ENCODE data around the gene ZC3H18. TPM values are rescaled to one million over a fixed set of nuclear protein-coding genes. Genes with fewer than 3 reads are reported as not detected.

ZC3H18 gene
- total and polyA plus RNA-seq, 2 donors (not counting 1 experiment from before 2014, with no cell fraction given): 7.9 to 9.4 TPM

GRCh38 chr16:88553739-88554138, 16.5 kb upstream of the ZC3H18 start:
- H2AFZ ChIP-seq (ENCODE audit: low read length): no peak overlapping the region
- no peak overlapping the region for H3K27ac ChIP-seq (ENCODE audit: insufficient read depth, low read length)
- no peaks in the 10 kb centered on the region for H3K4me1 ChIP-seq (ENCODE audit: control insufficient read depth, extremely low read depth, insufficient read depth, low read length)
- no peak overlapping the region for H3K4me2 ChIP-seq (ENCODE audit: extremely low read depth, insufficient read depth, low read length)
- H3K9me3 ChIP-seq (ENCODE audit: control insufficient read depth, insufficient read depth, low read depth, low read length): no peaks in the 10 kb centered on the region
- H3K9ac ChIP-seq (ENCODE audit: insufficient read depth, low read length): no peak overlapping the region
- no peaks in the 10 kb centered on the region for H3K36me3 ChIP-seq (ENCODE audit: control insufficient read depth, insufficient read depth, low read length)
- no peaks in the 10 kb centered on the region for H3K79me2 ChIP-seq (ENCODE audit: control insufficient read depth, insufficient read depth, low read length)
- no peak overlapping the region for H3K4me3 ChIP-seq (replicated peaks in 1 of 4; ENCODE audit: control extremely low read depth in 1 of 4, insufficient read depth in 1 of 4, low read depth in 3 of 4, low read length in 4 of 4)
- peaks cover 23% of the 10 kb centered on the region for H3K27me3 ChIP-seq (ENCODE audit: control insufficient read depth, insufficient read depth, low read length)
- no peak for DNase-seq (ENCODE audit: low read depth in 2 of 2)
- TF ChIP-seq EZH2 (IDR thresholded peaks at IDR 0.05; ENCODE audit: low read length, missing control alignments) (no peak), CTCF (conservative IDR thresholded peaks at IDR 0.05 in 1 of 2, IDR thresholded peaks at IDR 0.05 in 1 of 2; ENCODE audit: low read depth in 1 of 2, low read length in 2 of 2) (no peak)
- no peaks in the 10 kb centered on the region for H4K20me1 ChIP-seq (ENCODE audit: control insufficient read depth, extremely low read depth, insufficient read depth, low read length)

- Histone ChIP-seq H4K20me1 (ENCODE audit: control insufficient read depth, extremely low read depth, insufficient read depth, low read length) (no peaks in the 10 kb centered on the region), H3K4me1 (ENCODE audit: control insufficient read depth, extremely low read depth, insufficient read depth, low read length) (no peaks in the 10 kb centered on the region), H3K27me3 (ENCODE audit: control insufficient read depth, insufficient read depth, low read length) (peaks cover 25% of the 10 kb centered on the region), H3K27ac (ENCODE audit: insufficient read depth, low read length) (no peak overlapping the region), H3K36me3 (ENCODE audit: control insufficient read depth, insufficient read depth, low read length) (no peaks in the 10 kb centered on the region), H3K4me2 (ENCODE audit: extremely low read depth, insufficient read depth, low read length) (no peak overlapping the region), H3K79me2 (ENCODE audit: control insufficient read depth, insufficient read depth, low read length) (no peaks in the 10 kb centered on the region), H3K4me3 (replicated peaks in 1 of 4; ENCODE audit: control extremely low read depth in 1 of 4, insufficient read depth in 1 of 4, low read depth in 3 of 4, low read length in 4 of 4) (no peak overlapping the region), H3K9ac (ENCODE audit: insufficient read depth, low read length) (no peak overlapping the region), H2AFZ (ENCODE audit: low read length) (no peak overlapping the region), H3K9me3 (ENCODE audit: control insufficient read depth, insufficient read depth, low read depth, low read length) (no peaks in the 10 kb centered on the region)
- TF ChIP-seq CTCF (conservative IDR thresholded peaks at IDR 0.05 in 1 of 2, IDR thresholded peaks at IDR 0.05 in 1 of 2; ENCODE audit: low read depth in 1 of 2, low read length in 2 of 2) (no peak), EZH2 (IDR thresholded peaks at IDR 0.05; ENCODE audit: low read length, missing control alignments) (no peak)
- no peak for DNase-seq (ENCODE audit: low read depth in 2 of 2)
Measured at GRCh38 chr16:88554711-88555264, 15.4 kb upstream of the ZC3H18 start.

- Histone ChIP-seq H3K4me2 (ENCODE audit: extremely low read depth, insufficient read depth, low read length) (no peak overlapping the region), H3K79me2 (ENCODE audit: control insufficient read depth, insufficient read depth, low read length) (no peaks in the 10 kb centered on the region)
- DNase-seq (ENCODE audit: low read depth in 2 of 2): no peak
Measured at GRCh38 chr16:88556294-88556988, 13.8 kb upstream of the ZC3H18 start.

More at GRCh38 chr16:88556294-88556988, 13.8 kb upstream of the ZC3H18 start:
- H3K4me1 ChIP-seq (ENCODE audit: control insufficient read depth, extremely low read depth, insufficient read depth, low read length): no peaks in the 10 kb centered on the region
- H3K27me3 ChIP-seq (ENCODE audit: control insufficient read depth, insufficient read depth, low read length): peaks cover 25% of the 10 kb centered on the region
- H3K9me3 ChIP-seq (ENCODE audit: control insufficient read depth, insufficient read depth, low read depth, low read length): no peaks in the 10 kb centered on the region
- H2AFZ ChIP-seq (ENCODE audit: low read length): no peak overlapping the region
- H4K20me1 ChIP-seq (ENCODE audit: control insufficient read depth, extremely low read depth, insufficient read depth, low read length): no peaks in the 10 kb centered on the region
- H3K4me3 ChIP-seq (replicated peaks in 1 of 4; ENCODE audit: control extremely low read depth in 1 of 4, insufficient read depth in 1 of 4, low read depth in 3 of 4, low read length in 4 of 4): no peak overlapping the region
- no peak overlapping the region for H3K27ac ChIP-seq (ENCODE audit: insufficient read depth, low read length)
- no peak for TF ChIP-seq CTCF (conservative IDR thresholded peaks at IDR 0.05 in 1 of 2, IDR thresholded peaks at IDR 0.05 in 1 of 2; ENCODE audit: low read depth in 1 of 2, low read length in 2 of 2)
- H3K9ac ChIP-seq (ENCODE audit: insufficient read depth, low read length): no peak overlapping the region
- no peaks in the 10 kb centered on the region for H3K36me3 ChIP-seq (ENCODE audit: control insufficient read depth, insufficient read depth, low read length)
